Fibroblast of pulmonary artery (primary cell): Measurements from ENCODE around the gene DENND1A.

Experiments used
- DNase-seq: peaks from one replicate; pipeline ENCODE4 v3.0.0-alpha.2; 2010; ENCODE audit warnings: low read depth
- H3K4me3 ChIP-seq: replicated peaks from 2 replicates; pipeline ENCODE4 v1.5.1; 2011; ENCODE audit warnings: low read depth, mild to moderate bottlenecking, control low read depth, low read length, moderate library complexity
- TF ChIP-seq, protein P1 (sequence below): IDR thresholded peaks from 2 replicates; pipeline ENCODE4 v1.5.1; 2011; ENCODE audit warnings: mild to moderate bottlenecking, control low read depth, low read length, inconsistent platforms; ENCODE audit errors: missing control alignments

DENND1A gene

DNA sequence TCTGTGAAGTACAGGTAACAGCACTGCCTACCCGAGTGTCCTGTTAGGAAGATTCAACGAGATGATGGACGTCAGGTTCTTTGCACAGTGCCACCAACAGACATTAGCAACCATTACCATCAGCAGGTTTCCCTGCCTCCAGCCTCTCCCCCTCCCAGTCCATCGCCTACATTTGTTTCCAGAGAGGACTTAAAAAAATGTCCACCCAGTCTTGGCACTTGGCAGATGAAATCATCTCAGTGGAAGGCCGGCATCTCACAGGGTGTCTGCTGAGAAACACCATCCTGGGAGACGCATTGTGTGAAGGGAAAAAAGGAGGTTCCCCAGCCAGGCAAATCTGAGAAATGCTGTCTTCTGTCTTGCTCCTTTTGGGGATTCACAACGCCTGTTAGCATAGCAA, 515.7 kb downstream of the DENND1A start:
- TF ChIP-seq, protein P1, sequence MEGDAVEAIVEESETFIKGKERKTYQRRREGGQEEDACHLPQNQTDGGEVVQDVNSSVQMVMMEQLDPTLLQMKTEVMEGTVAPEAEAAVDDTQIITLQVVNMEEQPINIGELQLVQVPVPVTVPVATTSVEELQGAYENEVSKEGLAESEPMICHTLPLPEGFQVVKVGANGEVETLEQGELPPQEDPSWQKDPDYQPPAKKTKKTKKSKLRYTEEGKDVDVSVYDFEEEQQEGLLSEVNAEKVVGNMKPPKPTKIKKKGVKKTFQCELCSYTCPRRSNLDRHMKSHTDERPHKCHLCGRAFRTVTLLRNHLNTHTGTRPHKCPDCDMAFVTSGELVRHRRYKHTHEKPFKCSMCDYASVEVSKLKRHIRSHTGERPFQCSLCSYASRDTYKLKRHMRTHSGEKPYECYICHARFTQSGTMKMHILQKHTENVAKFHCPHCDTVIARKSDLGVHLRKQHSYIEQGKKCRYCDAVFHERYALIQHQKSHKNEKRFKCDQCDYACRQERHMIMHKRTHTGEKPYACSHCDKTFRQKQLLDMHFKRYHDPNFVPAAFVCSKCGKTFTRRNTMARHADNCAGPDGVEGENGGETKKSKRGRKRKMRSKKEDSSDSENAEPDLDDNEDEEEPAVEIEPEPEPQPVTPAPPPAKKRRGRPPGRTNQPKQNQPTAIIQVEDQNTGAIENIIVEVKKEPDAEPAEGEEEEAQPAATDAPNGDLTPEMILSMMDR, result no peak
- DNase-seq, result no peak
- H3K4me3 ChIP-seq, result no peak overlapping the region

DNA sequence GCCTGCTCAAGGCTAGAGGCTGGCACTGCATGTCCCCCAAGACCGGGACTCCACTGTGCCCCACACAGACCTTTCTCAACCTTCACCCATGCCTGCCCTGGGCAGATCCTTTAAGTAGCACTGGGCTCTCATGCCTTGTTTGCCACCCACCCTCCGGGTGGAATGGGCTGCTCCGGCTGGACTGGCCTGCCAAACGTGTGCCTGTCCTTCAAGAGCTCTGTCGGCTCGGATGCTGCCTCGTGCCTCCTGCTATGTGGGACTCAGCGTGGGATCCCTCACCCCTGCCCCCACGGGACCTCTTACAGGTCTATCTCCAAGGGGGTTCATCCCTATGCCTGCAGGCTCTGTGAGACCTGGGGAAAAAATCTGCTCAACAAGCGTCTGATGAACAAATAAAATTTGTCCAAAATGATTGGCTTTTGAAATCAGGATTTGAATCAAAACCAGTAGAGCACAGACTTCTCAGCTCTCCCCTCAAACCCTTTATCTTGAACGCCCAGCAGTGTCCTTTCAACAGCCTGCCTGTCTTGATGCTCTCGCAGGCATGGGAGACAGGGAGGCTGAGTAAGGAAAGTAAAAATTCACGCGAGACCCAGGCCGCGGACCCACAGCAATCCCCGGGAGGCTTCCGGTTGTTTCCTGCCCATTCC, 517.6 kb downstream of the DENND1A start:
- no peak for DNase-seq
- no peak overlapping the region for H3K4me3 ChIP-seq
- TF ChIP-seq, protein P1, result no peak

DNA sequence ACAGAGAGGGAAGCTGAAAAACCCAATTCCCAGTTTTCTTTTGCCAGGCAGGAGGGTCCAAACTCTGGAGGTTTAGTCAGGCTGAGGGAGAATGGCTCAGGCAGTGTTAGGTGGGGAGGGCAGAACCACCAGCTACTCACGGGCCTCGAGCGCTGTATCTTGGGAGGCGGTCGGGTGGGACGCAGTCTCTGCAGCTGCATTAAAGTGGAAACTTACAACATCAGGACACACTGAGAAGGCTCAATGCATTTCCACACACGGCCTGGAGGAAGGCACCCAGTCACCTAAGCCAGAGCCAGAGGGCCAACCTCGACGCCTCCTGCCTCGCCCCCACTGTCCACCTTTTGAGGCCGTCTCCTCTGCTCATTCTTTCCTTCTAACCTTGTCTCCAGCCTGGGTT, 518.3 kb downstream of the DENND1A start:
- no peak overlapping the region for H3K4me3 ChIP-seq
- TF ChIP-seq, protein P1, result no peak
- DNase-seq, result no peak

DNA sequence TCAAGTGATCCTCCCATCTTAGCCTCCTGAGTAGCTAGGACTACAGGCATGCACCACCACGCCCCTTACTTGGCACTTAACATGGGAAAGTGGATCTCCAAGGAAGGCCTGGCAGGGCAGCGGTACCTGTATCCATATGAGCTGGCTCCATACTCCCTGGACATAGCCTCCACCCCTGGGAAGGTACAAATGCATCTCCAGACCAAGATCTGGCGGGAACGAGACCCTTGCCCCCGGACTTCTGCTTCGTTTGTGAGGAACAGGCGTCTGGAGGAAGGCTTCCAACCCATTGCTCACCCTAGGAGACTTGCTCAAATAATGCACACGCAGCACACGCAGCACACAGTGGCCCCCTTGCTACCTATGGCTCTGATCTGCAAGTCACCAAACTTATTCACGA, 518.7 kb downstream of the DENND1A start:
- TF ChIP-seq, protein P1, result no peak
- H3K4me3 ChIP-seq, result no peak overlapping the region
- DNase-seq, result no peak

DNA sequence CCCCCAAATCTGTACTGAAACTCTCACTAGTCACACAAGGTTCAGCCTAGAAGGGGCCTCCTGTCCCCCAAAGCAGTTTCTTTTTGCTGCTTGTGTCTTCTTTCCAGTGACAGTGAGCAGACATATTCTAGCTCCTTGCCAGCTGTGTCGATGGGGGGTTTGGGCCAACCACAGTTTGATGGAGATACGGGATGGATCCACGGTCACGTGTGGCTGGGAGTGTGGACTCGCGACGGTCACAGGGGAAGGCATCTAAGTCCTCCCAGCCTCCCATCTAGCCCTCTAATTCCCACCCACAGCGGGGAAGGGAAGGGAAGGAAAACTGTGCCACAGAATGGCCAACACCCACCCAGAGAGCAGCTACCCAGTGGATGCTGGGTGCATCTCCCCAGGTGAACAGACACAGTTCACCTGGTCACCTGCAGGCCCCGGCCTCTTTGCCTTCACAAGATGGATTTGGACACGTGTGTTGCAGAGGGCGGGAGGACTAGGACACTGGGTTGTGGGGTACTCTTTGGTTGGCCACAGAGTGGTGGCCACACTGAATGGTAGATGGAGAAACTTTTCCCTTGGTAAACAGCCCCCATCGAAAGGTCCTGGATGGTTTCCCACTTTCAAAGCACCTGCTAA, 519.5 kb downstream of the DENND1A start:
- TF ChIP-seq, protein P1, result no peak
- no peak for DNase-seq
- H3K4me3 ChIP-seq, result no peak overlapping the region

DNA sequence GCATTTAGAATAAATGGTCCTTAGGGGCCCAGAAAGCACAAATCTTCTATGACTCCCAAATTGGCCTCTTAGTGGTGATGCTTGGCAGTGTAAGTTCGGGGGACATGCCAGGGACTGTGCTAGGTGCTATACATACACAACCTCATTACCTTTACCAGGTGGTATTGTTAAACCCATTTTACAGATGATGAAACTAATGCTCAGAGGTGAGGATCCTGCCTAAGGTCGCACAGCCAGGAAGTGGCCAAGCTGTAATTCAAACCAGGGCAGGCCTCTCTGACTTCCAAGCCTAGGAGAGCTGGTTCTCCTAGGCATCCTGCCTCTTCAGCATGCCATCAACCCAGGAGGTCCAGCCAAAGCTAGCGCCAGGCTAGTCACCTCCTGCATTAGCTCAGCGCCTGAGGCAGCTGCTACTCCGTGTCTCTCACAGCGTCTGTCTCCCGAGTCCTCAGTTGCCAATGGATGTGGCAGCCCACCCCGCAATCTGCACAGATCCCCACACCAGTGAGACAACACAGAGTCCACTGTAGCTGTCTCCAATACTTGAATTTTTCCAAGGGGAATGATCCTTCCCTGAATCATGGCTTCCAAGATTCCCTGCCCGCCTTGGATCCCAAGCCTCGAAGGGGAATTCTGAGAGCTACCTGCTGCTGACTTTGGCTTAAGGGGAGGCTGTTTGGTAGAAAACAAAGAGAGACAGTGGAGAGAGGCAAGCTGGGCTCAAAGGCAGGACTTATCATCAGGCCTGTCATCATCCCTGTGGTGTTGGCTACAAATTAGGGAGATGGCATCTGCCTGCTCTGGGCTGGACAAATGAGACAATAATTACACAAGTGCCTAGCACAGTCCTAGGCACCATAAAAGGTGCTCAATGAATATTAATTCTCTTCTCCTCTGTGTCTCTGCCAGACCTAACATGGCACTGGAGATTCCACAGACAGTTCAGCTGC, 521.3 kb downstream of the DENND1A start:
- DNase-seq, result no peak
- TF ChIP-seq, protein P1, result no peak
- H3K4me3 ChIP-seq, result no peak overlapping the region
